OCI-M2 (cell line): ENCODE results near the gene KCNJ6.
A peak's percentile ranks its signal among the peaks of the same experiment; 100 is the strongest.

Experiments used
- DNase-seq: peaks from one replicate; lab custom pipeline; 2025; ENCODE audit not compliant: unreplicated experiment; lab: John Stamatoyannopoulos, UW

Gene KCNJ6

DNA sequence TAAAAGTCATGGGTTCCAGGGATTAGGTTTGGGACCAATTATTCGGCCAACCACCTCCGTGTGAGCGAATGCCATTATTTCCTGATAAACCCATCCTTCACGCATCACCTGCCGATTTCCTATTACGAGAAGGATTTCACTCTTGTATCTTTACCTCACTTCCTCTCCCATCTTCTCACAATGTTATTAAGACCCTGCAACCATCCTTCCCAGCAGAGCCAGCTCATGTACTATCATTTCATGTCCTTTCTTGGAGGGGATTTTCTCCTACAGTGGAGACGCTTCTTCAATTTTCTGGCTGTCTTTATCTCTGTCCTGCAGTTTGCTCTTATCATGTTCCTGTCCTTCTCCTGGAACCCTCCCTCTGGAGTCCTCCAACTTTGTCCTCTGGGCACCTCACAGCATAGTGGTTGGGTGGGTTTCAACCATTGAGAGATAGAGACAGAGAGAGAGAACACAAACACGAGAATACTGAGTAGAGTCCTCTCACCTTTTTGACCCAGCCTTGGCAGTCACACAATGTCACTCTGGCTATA is 357.5 kb downstream of the KCNJ6 start:
- DNase-seq, result peak; percentile 38
